ENCODE measurements around the gene KIF13A. TPM values are rescaled to one million over a fixed set of nuclear protein-coding genes. Genes with fewer than 3 reads are reported as not detected.
A peak's percentile ranks its signal among the peaks of the same experiment; 100 is the strongest.

Gene KIF13A
- total RNA-seq, 1 donor = 25.3 TPM

Small RNA genes within 50 kb of the gene (small RNA-seq; reads per million reads assigned to genes)
- gene RF00019 (not detected), gene RNA5SP204 (0.88 reads per million, percentile 25 among the genes with 10 or more reads in this experiment)

Other genes starting within 250 kb of the KIF13A start
- gene NHLRC1, start 135.0 kb upstream of the KIF13A start, total RNA-seq = 8.1 TPM
- 4.6 TPM for gene TPMT, start 167.4 kb upstream of the KIF13A start, total RNA-seq
- 24.5 TPM for gene KDM1B, start 167.8 kb upstream of the KIF13A start, total RNA-seq